ENCODE results near the gene TFDP2.

DNA sequence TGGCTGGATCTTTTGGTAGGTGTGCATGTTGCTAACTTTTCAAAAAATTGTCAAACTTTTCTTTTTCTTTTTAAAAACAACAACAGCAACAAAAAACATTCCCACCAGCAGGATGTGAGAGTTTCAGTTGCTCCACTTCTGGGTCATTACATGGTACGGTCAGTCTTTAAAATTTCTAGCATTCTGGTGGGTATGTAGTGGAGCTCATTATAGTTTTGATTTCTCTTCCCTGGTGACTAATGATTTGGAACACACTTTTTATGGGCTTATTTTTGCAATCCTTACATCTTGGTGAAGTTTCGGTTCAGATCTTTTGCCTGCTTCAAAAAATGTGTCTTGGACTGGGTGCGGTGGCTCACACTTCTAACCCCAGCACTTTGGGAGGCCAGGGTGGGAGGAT lies 253.6 kb downstream of the TFDP2 start:
- TF ChIP-seq, protein P1, sequence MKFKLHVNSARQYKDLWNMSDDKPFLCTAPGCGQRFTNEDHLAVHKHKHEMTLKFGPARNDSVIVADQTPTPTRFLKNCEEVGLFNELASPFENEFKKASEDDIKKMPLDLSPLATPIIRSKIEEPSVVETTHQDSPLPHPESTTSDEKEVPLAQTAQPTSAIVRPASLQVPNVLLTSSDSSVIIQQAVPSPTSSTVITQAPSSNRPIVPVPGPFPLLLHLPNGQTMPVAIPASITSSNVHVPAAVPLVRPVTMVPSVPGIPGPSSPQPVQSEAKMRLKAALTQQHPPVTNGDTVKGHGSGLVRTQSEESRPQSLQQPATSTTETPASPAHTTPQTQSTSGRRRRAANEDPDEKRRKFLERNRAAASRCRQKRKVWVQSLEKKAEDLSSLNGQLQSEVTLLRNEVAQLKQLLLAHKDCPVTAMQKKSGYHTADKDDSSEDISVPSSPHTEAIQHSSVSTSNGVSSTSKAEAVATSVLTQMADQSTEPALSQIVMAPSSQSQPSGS (IDR thresholded peaks at IDR 0.05; ENCODE audit: low read length), result no peak
- TF ChIP-seq POLR2AphosphoS5 (IDR thresholded peaks at IDR 0.05; ENCODE audit: low read depth, low read length) (no peak), FOSL1 (IDR thresholded peaks at IDR 0.05; ENCODE audit: insufficient read depth, low read depth, low read length) (no peak), ASH2L (IDR thresholded peaks at IDR 0.05; ENCODE audit: low read length) (no peak), NRF1 (IDR thresholded peaks at IDR 0.05; ENCODE audit: low read depth, low read length) (no peak), RAD21 (IDR thresholded peaks at IDR 0.05 in 1 of 2, conservative IDR thresholded peaks at IDR 0.05 in 1 of 2; ENCODE audit: low read depth in 2 of 2, low read length in 2 of 2) (no peak), SUZ12 (IDR thresholded peaks at IDR 0.05; ENCODE audit: low read length) (no peak), EP300 (IDR thresholded peaks at IDR 0.05; ENCODE audit: borderline replicate concordance in 1 of 2, low read depth in 2 of 2, low read length in 2 of 2) (no peak), SP2 (IDR thresholded peaks at IDR 0.05; ENCODE audit: low read length) (no peak)
- TF ChIP-seq, protein P2, sequence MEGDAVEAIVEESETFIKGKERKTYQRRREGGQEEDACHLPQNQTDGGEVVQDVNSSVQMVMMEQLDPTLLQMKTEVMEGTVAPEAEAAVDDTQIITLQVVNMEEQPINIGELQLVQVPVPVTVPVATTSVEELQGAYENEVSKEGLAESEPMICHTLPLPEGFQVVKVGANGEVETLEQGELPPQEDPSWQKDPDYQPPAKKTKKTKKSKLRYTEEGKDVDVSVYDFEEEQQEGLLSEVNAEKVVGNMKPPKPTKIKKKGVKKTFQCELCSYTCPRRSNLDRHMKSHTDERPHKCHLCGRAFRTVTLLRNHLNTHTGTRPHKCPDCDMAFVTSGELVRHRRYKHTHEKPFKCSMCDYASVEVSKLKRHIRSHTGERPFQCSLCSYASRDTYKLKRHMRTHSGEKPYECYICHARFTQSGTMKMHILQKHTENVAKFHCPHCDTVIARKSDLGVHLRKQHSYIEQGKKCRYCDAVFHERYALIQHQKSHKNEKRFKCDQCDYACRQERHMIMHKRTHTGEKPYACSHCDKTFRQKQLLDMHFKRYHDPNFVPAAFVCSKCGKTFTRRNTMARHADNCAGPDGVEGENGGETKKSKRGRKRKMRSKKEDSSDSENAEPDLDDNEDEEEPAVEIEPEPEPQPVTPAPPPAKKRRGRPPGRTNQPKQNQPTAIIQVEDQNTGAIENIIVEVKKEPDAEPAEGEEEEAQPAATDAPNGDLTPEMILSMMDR (IDR thresholded peaks at IDR 0.05; ENCODE audit: control extremely low read depth in 1 of 3, insufficient read depth in 1 of 3, low read depth in 1 of 3, low read length in 3 of 3), result no peak

Data from H1 (cell line).